Measurements from ENCODE around the gene FLAD1. TPM values are rescaled to one million over a fixed set of nuclear protein-coding genes. Genes with fewer than 3 reads are reported as not detected.

Gene FLAD1
- total RNA-seq, 2 donors from 2014 or later: 28.2 to 46.1 TPM

GRCh38 chr1:155011437-155012025 is 28.4 kb downstream of the FLAD1 start:
- H3K4me1 ChIP-seq: peaks cover 49% of the 10 kb centered on the region
- no peaks in the 10 kb centered on the region for H3K27me3 ChIP-seq
- H3K9ac ChIP-seq (ENCODE audit: low read depth in 2 of 2, low read length in 2 of 2): peak overlapping the region; percentile 44 to 100
- peaks cover 13% of the 10 kb centered on the region for H3K36me3 ChIP-seq
- no peak for DNase-seq
- H3K27ac ChIP-seq: peak overlapping the region; percentile 94
- no peak overlapping the region for H3K4me3 ChIP-seq
- intact Hi-C loops (cut with DNase I): no loop called here
- TF ChIP-seq, protein P1, sequence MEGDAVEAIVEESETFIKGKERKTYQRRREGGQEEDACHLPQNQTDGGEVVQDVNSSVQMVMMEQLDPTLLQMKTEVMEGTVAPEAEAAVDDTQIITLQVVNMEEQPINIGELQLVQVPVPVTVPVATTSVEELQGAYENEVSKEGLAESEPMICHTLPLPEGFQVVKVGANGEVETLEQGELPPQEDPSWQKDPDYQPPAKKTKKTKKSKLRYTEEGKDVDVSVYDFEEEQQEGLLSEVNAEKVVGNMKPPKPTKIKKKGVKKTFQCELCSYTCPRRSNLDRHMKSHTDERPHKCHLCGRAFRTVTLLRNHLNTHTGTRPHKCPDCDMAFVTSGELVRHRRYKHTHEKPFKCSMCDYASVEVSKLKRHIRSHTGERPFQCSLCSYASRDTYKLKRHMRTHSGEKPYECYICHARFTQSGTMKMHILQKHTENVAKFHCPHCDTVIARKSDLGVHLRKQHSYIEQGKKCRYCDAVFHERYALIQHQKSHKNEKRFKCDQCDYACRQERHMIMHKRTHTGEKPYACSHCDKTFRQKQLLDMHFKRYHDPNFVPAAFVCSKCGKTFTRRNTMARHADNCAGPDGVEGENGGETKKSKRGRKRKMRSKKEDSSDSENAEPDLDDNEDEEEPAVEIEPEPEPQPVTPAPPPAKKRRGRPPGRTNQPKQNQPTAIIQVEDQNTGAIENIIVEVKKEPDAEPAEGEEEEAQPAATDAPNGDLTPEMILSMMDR (IDR thresholded peaks at IDR 0.05): no peak
- no peaks in the 10 kb centered on the region for H3K9me3 ChIP-seq

GRCh38 chr1:155012026-155012546 is 28.9 kb downstream of the FLAD1 start:
- H3K4me3 ChIP-seq: no peak overlapping the region
- intact Hi-C loops (cut with DNase I): no loop called here
- TF ChIP-seq, protein P1 (IDR thresholded peaks at IDR 0.05): no peak
- H3K36me3 ChIP-seq: peaks cover 13% of the 10 kb centered on the region
- H3K27ac ChIP-seq: peak overlapping the region; percentile 94
- H3K27me3 ChIP-seq: no peaks in the 10 kb centered on the region
- peaks cover 53% of the 10 kb centered on the region for H3K4me1 ChIP-seq
- H3K9me3 ChIP-seq: no peaks in the 10 kb centered on the region
- peak; percentile 92 for DNase-seq
- peak overlapping the region in 1 of 2 donors; percentile 80 for H3K9ac ChIP-seq (ENCODE audit: low read depth in 2 of 2, low read length in 2 of 2)

DNA sequence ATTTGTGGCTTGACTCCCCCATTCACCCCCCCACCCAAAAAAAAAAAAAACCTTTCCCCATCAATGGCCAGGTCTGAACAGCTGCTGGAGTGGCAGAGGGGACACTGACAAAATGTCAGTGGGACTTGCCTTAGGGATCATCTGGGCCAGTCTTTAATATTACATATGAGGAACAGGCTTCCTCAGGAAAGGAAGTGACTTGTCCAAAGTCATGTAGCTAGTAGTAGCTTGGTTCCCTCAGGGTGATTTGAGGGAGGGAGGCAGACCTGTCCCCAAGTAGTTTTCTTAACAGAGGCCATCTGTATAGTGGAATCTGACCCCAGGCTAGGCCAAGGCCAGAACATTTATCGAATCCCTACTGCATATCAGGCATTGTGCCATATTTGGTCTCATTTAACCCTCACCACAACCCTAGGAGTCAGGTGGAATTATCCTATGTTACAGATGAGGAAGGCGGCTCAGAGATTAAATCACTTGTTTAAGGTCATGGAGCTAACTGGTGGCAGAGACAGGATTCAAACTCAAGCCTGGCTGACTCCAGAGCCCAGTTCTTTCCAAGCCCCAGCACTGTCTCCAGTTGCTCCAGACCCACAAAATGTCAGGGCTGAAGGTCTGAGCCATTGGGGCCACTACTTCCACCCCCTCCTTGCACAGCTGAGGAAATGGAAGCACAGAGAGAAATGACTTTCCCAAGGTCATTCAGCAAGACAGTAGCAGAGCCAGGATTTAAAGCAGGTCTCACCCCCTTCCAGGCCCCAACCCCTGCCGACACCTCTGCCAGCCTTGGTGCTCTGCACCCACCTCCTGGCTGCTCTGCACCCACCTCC is 29.8 kb downstream of the FLAD1 start:
- peaks cover 13% of the 10 kb centered on the region for H3K36me3 ChIP-seq
- H3K4me3 ChIP-seq: no peak overlapping the region
- peaks cover 52% of the 10 kb centered on the region for H3K4me1 ChIP-seq
- TF ChIP-seq, protein P1 (IDR thresholded peaks at IDR 0.05): no peak
- no peaks in the 10 kb centered on the region for H3K27me3 ChIP-seq
- DNase-seq: no peak
- H3K9me3 ChIP-seq: no peaks in the 10 kb centered on the region
- peak overlapping the region; percentile 94 for H3K27ac ChIP-seq
- intact Hi-C loops (cut with DNase I): no loop called here
- peak overlapping the region in 1 of 2 donors; percentile 80 for H3K9ac ChIP-seq (ENCODE audit: low read depth in 2 of 2, low read length in 2 of 2)

DNA sequence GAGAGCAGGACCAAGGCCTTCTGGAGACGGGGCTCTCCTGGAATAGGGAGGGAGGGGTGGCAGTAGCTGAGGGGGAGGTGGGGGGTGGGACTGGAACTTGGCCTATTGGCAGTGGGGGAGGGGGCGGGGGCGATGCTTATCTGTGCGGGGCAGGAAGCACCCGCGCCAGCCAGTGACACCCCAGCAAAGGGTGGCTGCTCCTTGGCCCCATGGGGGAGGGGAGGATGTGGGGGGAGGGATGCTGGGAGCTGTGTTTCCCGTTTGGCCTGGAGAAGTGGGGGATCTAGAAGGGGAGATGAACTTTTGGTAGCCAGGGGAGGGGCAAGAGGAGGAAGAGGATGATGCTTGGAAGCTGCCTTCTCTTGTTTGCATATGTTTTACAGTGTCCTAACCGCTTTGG is 30.5 kb downstream of the FLAD1 start:
- no peaks in the 10 kb centered on the region for H3K9me3 ChIP-seq
- DNase-seq: peak; percentile 38
- intact Hi-C loops (cut with DNase I): no loop called here
- TF ChIP-seq, protein P1 (IDR thresholded peaks at IDR 0.05): no peak
- H3K4me1 ChIP-seq: peaks cover 51% of the 10 kb centered on the region
- peak overlapping the region in 1 of 2 donors; percentile 80 for H3K9ac ChIP-seq (ENCODE audit: low read depth in 2 of 2, low read length in 2 of 2)
- no peak overlapping the region for H3K4me3 ChIP-seq
- H3K36me3 ChIP-seq: peaks cover 13% of the 10 kb centered on the region
- H3K27me3 ChIP-seq: no peaks in the 10 kb centered on the region
- peak overlapping the region; percentile 94 for H3K27ac ChIP-seq

GRCh38 chr1:155014709-155015508 is 31.8 kb downstream of the FLAD1 start:
- Histone ChIP-seq H3K27me3 (no peaks in the 10 kb centered on the region), H3K27ac (no peak overlapping the region), H3K9me3 (no peaks in the 10 kb centered on the region), H3K4me1 (peaks cover 51% of the 10 kb centered on the region), H3K9ac (ENCODE audit: low read depth in 2 of 2, low read length in 2 of 2) (peak overlapping the region in 1 of 2 donors; percentile 21), H3K4me3 (no peak overlapping the region), H3K36me3 (peaks cover 13% of the 10 kb centered on the region)
- DNase-seq: no peak
- TF ChIP-seq, protein P1 (IDR thresholded peaks at IDR 0.05): no peak
- intact Hi-C loops (cut with DNase I): no loop called here
